SK-N-MC (cell line): ENCODE data around the gene B3GAT1.

Experiments
- EZH2 ChIP-seq: fragments of 200-600 bp; sonication (generic); IDR thresholded peaks from one replicate; pipeline ENCODE4 v1.6.1; 2017; ENCODE audit warnings: antibody characterized with exemption
- FOXP2 ChIP-seq: optimal IDR thresholded peaks from 2 replicates; pipeline ENCODE3; 2011; ENCODE audit warnings: mild to moderate bottlenecking, moderate library complexity; ENCODE audit not compliant: insufficient read depth; ENCODE audit errors: extremely low read length, control extremely low read depth
- POLR2AphosphoS5 ChIP-seq: IDR thresholded peaks from 2 replicates; pipeline ENCODE4 v1.6.1; 2012; ENCODE audit warnings: mild to moderate bottlenecking, low read depth, low read length, borderline replicate concordance

DNA sequence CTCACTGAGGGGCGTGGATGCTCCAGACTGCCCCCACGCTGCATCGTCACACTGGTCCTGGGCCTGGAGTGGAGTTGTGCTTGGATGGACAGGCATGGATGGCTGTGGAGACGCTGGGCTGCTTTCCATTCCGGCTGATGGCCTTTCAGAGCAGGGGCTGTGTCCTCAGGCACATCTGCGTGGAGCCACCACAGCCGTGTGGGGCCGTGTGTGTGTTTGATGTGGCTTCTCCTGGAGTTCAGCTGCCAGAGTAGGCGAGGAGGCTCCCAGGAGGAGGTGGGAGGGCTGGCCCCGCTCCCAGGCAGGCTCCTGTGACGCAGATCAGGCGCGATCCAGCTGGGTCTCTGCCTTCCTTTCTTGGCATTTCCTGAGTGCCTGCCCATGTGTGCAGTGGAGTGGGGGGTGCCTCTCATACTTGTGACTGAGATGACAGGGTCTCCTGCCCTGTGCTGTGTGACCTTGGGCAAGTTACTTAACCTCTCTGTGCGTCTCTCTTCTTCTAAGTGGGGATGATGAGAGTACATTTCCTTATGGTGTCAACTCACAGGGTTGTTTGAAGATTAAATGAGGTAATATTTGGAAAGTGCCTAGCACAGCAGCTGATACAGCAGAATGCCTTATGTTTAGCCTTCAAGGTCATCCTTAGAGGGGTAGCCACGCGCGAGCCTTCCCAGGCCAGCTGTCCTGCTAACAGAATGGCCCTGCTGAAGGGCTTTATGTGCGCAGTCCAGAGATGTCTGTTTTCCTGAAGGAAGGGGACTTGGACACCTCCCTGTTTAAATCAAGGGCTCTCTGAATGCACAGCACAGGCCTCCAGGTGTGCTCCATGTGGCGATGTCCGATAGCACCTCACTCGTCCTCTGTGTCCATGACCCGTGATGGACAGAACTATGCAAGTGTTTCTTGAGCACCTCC, 46.8 kb downstream of the B3GAT1 start:
- no peak for TF ChIP-seq POLR2AphosphoS5
- TF ChIP-seq EZH2: no peak
- no peak for TF ChIP-seq FOXP2
